ENCODE results near the gene MRPL24. TPM values are rescaled to one million over a fixed set of nuclear protein-coding genes. Genes with fewer than 3 reads are reported as not detected.

Gene MRPL24
- total and polyA plus RNA-seq, 9 of the 15 experiments (the other 6 are each of a cell fraction or from before 2014, with no cell fraction given), result 74.3 to 267 (median 113) TPM

GRCh38 chr1:156691665-156692440, 49.0 kb downstream of the MRPL24 start (continued):
- TF ChIP-seq TEAD4 (IDR thresholded peaks at IDR 0.05; ENCODE audit: low read length) (peak; percentile 36; the same call in 1 of the 2 replicates), TEAD4 (CRISPR knock-in tag; IDR thresholded peaks at IDR 0.05; ENCODE audit: borderline replicate concordance) (no peak), HDAC3 (IDR thresholded peaks at IDR 0.05; ENCODE audit: borderline replicate concordance, partially characterized antibody) (no peak), ZNF583 (CRISPR knock-in tag; IDR thresholded peaks at IDR 0.05) (no peak), GTF2A2 (tag; IDR thresholded peaks at IDR 0.05) (no peak), E2F4 (CRISPR knock-in tag; IDR thresholded peaks at IDR 0.05; ENCODE audit: low read depth) (no peak), SNRNP70 (optimal IDR thresholded peaks at IDR 0.05; ENCODE audit: low read depth, low read length) (no peak), MYBL2 (IDR thresholded peaks at IDR 0.05; ENCODE audit: low read depth) (no peak), MYBL2 (CRISPR knock-in tag; IDR thresholded peaks at IDR 0.05; ENCODE audit: borderline replicate concordance) (no peak), SREBF1 (IDR thresholded peaks at IDR 0.05; ENCODE audit: borderline replicate concordance, low read depth, low read length) (no peak), ZNF41 (CRISPR knock-in tag; conservative IDR thresholded peaks at IDR 0.05) (no peak), RBFOX2 (IDR thresholded peaks at IDR 0.05; ENCODE audit: low read depth, low read length) (peak; percentile 17; the same call in 1 of the 2 replicates), EWSR1 (IDR thresholded peaks at IDR 0.05; ENCODE audit: borderline replicate concordance, low read depth, partially characterized antibody) (no peak), SMARCA4 (IDR thresholded peaks at IDR 0.05) (peak; percentile 57)
